GM12891 (cell line): Measurements from ENCODE around the gene MRPL55.

Experiments used
- PAX5 ChIP-seq: IDR thresholded peaks from 2 replicates; pipeline ENCODE4 v1.6.1; 2011; ENCODE audit warnings: low read length, moderate library complexity, mild to moderate bottlenecking; ENCODE audit not compliant: insufficient read depth, severe bottlenecking
- POLR2A ChIP-seq: IDR thresholded peaks from 2 replicates; pipeline ENCODE4 v1.6.1; 2011; ENCODE audit warnings: low read depth, low read length, control low read depth
- POLR2AphosphoS5 ChIP-seq: IDR thresholded peaks from 2 replicates; pipeline ENCODE4 v1.6.1; 2011; ENCODE audit warnings: low read depth, low read length, control low read depth
- POU2F2 ChIP-seq: IDR thresholded peaks from 2 replicates; pipeline ENCODE4 v1.6.1; 2011; ENCODE audit warnings: low read depth, mild to moderate bottlenecking, control low read depth, low read length, moderate library complexity
- SPI1 ChIP-seq: IDR thresholded peaks from 2 replicates; pipeline ENCODE4 v1.6.1; 2011; ENCODE audit warnings: low read depth, low read length, control low read depth
- TAF1 ChIP-seq: IDR thresholded peaks from 2 replicates; pipeline ENCODE4 v1.6.1; 2011; ENCODE audit warnings: low read depth, low read length, control low read depth

- TF ChIP-seq POLR2AphosphoS5, result no peak
- no peak for TF ChIP-seq SPI1
- TF ChIP-seq POLR2A, result no peak
- no peak for TF ChIP-seq TAF1
- TF ChIP-seq POU2F2, result no peak
- no peak for TF ChIP-seq PAX5
Measured at GRCh38 chr1:228106800-228107054, 2.4 kb downstream of the MRPL55 start.
